H1 (cell line): Measurements from ENCODE around the gene BRAT1. TPM values are rescaled to one million over a fixed set of nuclear protein-coding genes. Genes with fewer than 3 reads are reported as not detected.

Source experiments
- CTCF ChIA-PET: fragments of 300-600 bp; sonication (Branson Sonifier 250); formaldehyde crosslinking; loops from one replicate; lab custom pipeline; 2021; ENCODE audit not compliant: partially characterized antibody; lab: Charles Lee
- POLR2A ChIA-PET: fragments of 300-600 bp; sonication (Branson Sonifier 250); formaldehyde crosslinking; loops from one replicate; lab custom pipeline; 2021; ENCODE audit warnings: inconsistent platforms; ENCODE audit not compliant: partially characterized antibody; lab: Charles Lee
- DNase-seq, 2 experiments: peaks; one replicate each; pipeline versions ENCODE4 v3.0.0 to v3.0.0-alpha.2; 2010 to 2022; ENCODE audit warnings: low spot score in 2 of 2, low read depth in 1 of 2, mixed read lengths in 1 of 2
- FAIRE-seq: peaks from 2 replicates; lab custom pipeline; 2011; peaks lifted over from hg19 to GRCh38; lab: Jason Lieb, UNC
- H2AFZ ChIP-seq: 2 replicates; pipeline ENCODE4 v1.8.1; 2012; ENCODE audit warnings: low read length, inconsistent platforms
- H2AK5ac ChIP-seq: 2 replicates; pipeline ENCODE4 v1.6.1; 2013; ENCODE audit warnings: low read depth, low read length
- H2BK120ac ChIP-seq: replicated peaks from 2 replicates; pipeline ENCODE3; 2013; ENCODE audit warnings: low read depth, low read length, inconsistent platforms
- H2BK12ac ChIP-seq: 2 replicates; pipeline ENCODE4 v1.6.1; 2013; ENCODE audit warnings: low read depth, low read length
- H2BK15ac ChIP-seq: 2 replicates; pipeline ENCODE4 v1.6.1; 2013; ENCODE audit warnings: low read length
- H2BK20ac ChIP-seq: 2 replicates; pipeline ENCODE4 v1.6.1; 2013; ENCODE audit warnings: low read length
- H2BK5ac ChIP-seq: 2 replicates; pipeline ENCODE4 v1.6.1; 2013; ENCODE audit warnings: low read depth, low read length
- H3K14ac ChIP-seq: 2 replicates; pipeline ENCODE4 v1.6.1; 2013; ENCODE audit warnings: inconsistent platforms; ENCODE audit not compliant: insufficient read length
- H3K18ac ChIP-seq: 2 replicates; pipeline ENCODE4 v1.6.1; 2013; ENCODE audit warnings: low read length; ENCODE audit errors: extremely low read depth
- H3K23ac ChIP-seq: 2 replicates; pipeline ENCODE4 v1.6.1; 2013; ENCODE audit warnings: inconsistent platforms; ENCODE audit not compliant: insufficient read length
- H3K23me2 ChIP-seq: 2 replicates; pipeline ENCODE4 v1.6.1; 2013; ENCODE audit warnings: low read depth, low read length
- H3K27ac ChIP-seq: 2 replicates; pipeline ENCODE4 v1.6.1; 2011; ENCODE audit warnings: low read depth, low read length, inconsistent platforms
- H3K27me3 ChIP-seq, 4 experiments: replicated peaks in 1 of 4; 1 replicate in 1 of 4; 2 replicates in 3 of 4; pipeline versions ENCODE4 v1.6.1 to v1.8.1; 2011 to 2013; ENCODE audit warnings: low read length in 3 of 4, mild to moderate bottlenecking in 3 of 4, inconsistent platforms in 2 of 4, mixed read lengths in 2 of 4, moderate library complexity in 1 of 4; ENCODE audit not compliant: control insufficient read depth in 3 of 4, insufficient read depth in 3 of 4; ENCODE audit errors: extremely low read depth in 1 of 4
- H3K36me3 ChIP-seq, 4 experiments: 2 replicates each; pipeline versions ENCODE4 v1.6.1 to v1.8.1; 2011 to 2013; ENCODE audit warnings: mild to moderate bottlenecking in 4 of 4, low read length in 3 of 4, moderate library complexity in 2 of 4, control low read depth in 1 of 4, inconsistent platforms in 1 of 4; ENCODE audit not compliant: insufficient read depth in 4 of 4, control insufficient read depth in 2 of 4
- H3K4ac ChIP-seq: replicated peaks from 2 replicates; pipeline ENCODE3; 2013; ENCODE audit warnings: low read length, low read depth, mixed read lengths, inconsistent platforms; ENCODE audit not compliant: insufficient read length
- H3K4me1 ChIP-seq, 4 experiments: replicated peaks in 1 of 4; 1 replicate in 1 of 4; 2 replicates in 3 of 4; pipeline versions ENCODE4 v1.6.1 to v1.8.1; 2011 to 2013; ENCODE audit warnings: low read length in 3 of 4, inconsistent platforms in 2 of 4, mixed read lengths in 1 of 4; ENCODE audit not compliant: insufficient read depth in 4 of 4, control insufficient read depth in 3 of 4
- H3K4me2 ChIP-seq, 2 experiments: 2 replicates each; pipeline versions ENCODE4 v1.6.1 to v1.8.1; 2011 to 2013; ENCODE audit warnings: low read depth in 2 of 2, low read length in 2 of 2, control low read depth in 1 of 2, inconsistent platforms in 1 of 2, mild to moderate bottlenecking in 1 of 2; ENCODE audit not compliant: insufficient read depth in 1 of 2
- H3K4me3 ChIP-seq, 4 experiments: fragments of 200-600, 300-600 bp in 1 of 4; sonication (generic), shearing (Covaris generic), sonication (Bioruptor Twin) in 1 of 4; 2 replicates each; pipeline versions ENCODE4 v1.5.1 to v1.8.1; 2011 to 2016; ENCODE audit warnings: low read length in 4 of 4, low read depth in 3 of 4, control low read depth in 2 of 4, inconsistent platforms in 2 of 4, mild to moderate bottlenecking in 2 of 4, mixed read lengths in 1 of 4, moderate library complexity in 1 of 4; ENCODE audit not compliant: insufficient read depth in 2 of 4; ENCODE audit errors: extremely low read depth in 1 of 4
- H3K56ac ChIP-seq: replicated peaks from 2 replicates; pipeline ENCODE3; 2013; ENCODE audit warnings: low read depth, mild to moderate bottlenecking, mixed read lengths, low read length, inconsistent platforms; ENCODE audit not compliant: insufficient read length
- H3K79me1 ChIP-seq: 2 replicates; pipeline ENCODE4 v1.6.1; 2013; ENCODE audit warnings: low read depth, low read length, control low read depth
- H3K79me2 ChIP-seq, 2 experiments: 2 replicates each; pipeline versions ENCODE4 v1.6.1 to v1.8.1; 2012 to 2013; ENCODE audit warnings: low read length in 2 of 2, mild to moderate bottlenecking in 2 of 2, inconsistent platforms in 1 of 2; ENCODE audit not compliant: insufficient read depth in 2 of 2, control insufficient read depth in 1 of 2
- H3K9ac ChIP-seq, 4 experiments: replicated peaks in 1 of 4; 1 replicate in 1 of 4; 2 replicates in 3 of 4; pipeline versions ENCODE4 v1.6.1 to v1.8.1; 2011 to 2013; ENCODE audit warnings: low read depth in 3 of 4, low read length in 3 of 4, control low read depth in 2 of 4, mild to moderate bottlenecking in 2 of 4, moderate library complexity in 2 of 4, inconsistent platforms in 1 of 4; ENCODE audit errors: extremely low read depth in 1 of 4
- H3K9me3 ChIP-seq, 2 experiments: 2 replicates each; pipeline versions ENCODE4 v1.6.1 to v1.8.1; 2012 to 2013; ENCODE audit warnings: mild to moderate bottlenecking in 2 of 2, moderate library complexity in 2 of 2, control low read depth in 1 of 2, inconsistent platforms in 1 of 2, low read depth in 1 of 2, low read length in 1 of 2, mixed read lengths in 1 of 2; ENCODE audit not compliant: insufficient read depth in 2 of 2
- H4K20me1 ChIP-seq, 2 experiments: replicated peaks in 1 of 2; 2 replicates each; pipeline versions ENCODE3 to v1.8.1; 2011 to 2013; ENCODE audit warnings: inconsistent platforms in 2 of 2, low read length in 2 of 2, mild to moderate bottlenecking in 1 of 2; ENCODE audit not compliant: insufficient read depth in 2 of 2, control insufficient read depth in 1 of 2
- H4K5ac ChIP-seq: 2 replicates; pipeline ENCODE4 v1.6.1; 2013; ENCODE audit warnings: low read length, low read depth, mixed read lengths, inconsistent platforms; ENCODE audit not compliant: insufficient read length
- H4K8ac ChIP-seq: 2 replicates; pipeline ENCODE4 v1.8.0; 2013; ENCODE audit warnings: mild to moderate bottlenecking, moderate library complexity, low read length, inconsistent platforms; ENCODE audit not compliant: insufficient read depth; ENCODE audit errors: extremely low read depth
- H4K91ac ChIP-seq: replicated peaks from 2 replicates; pipeline ENCODE3; 2013; ENCODE audit warnings: low read length, mixed read lengths, inconsistent platforms; ENCODE audit not compliant: insufficient read length
- CHD2 ChIP-seq: IDR thresholded peaks from 2 replicates; pipeline ENCODE4 v1.6.1; 2012; ENCODE audit warnings: low read length, improper control_type of control experiment
- CTCF ChIP-seq, 3 experiments: IDR thresholded peaks; 1 replicate in 2 of 3; 2 replicates in 1 of 3; pipeline versions ENCODE4 v1.5.1 to v1.6.1; 2011; ENCODE audit warnings: low read length in 3 of 3, mild to moderate bottlenecking in 3 of 3, inconsistent platforms in 2 of 3, low read depth in 1 of 3, moderate library complexity in 1 of 3; ENCODE audit not compliant: insufficient read depth in 1 of 3; ENCODE audit errors: control extremely low read depth in 1 of 3
- JUND ChIP-seq: IDR thresholded peaks from 2 replicates; pipeline ENCODE4 v1.6.1; 2011; ENCODE audit warnings: mild to moderate bottlenecking, improper control_type of control experiment, low read length
- RFX5 ChIP-seq: IDR thresholded peaks from 2 replicates; pipeline ENCODE4 v1.6.1; 2011; ENCODE audit warnings: low read depth, low read length, improper control_type of control experiment, borderline replicate concordance
- YY1 ChIP-seq: IDR thresholded peaks from 2 replicates; pipeline ENCODE4 v1.6.1; 2011; ENCODE audit warnings: low read depth, mild to moderate bottlenecking, low read length
- WGBS, 2 experiments: shearing (Covaris generic) in 1 of 2; methylation state at CpG; one replicate each; pipeline versions ENCODE4 v1.1.6 to v1.1.7; 2013 to 2015; ENCODE audit warnings: low lambda C conversion rate in 2 of 2, mixed read lengths in 2 of 2, inconsistent platforms in 1 of 2, low coverage in 1 of 2, missing lambda C conversion rate in 1 of 2; ENCODE audit not compliant: insufficient replicate concordance in 2 of 2, insufficient coverage in 1 of 2, insufficient read length in 1 of 2; ENCODE audit errors: extremely low coverage in 1 of 2, missing lambda C conversion rate in 1 of 2; 5-methylcytosine and 5-hydroxymethylcytosine counted together
- polyA plus RNA-seq, 7 experiments: library from polyadenylated mRNA; depleted of rRNA in 3 of 7; stranded (reverse) in 5 of 7; unstranded in 2 of 7; fragments of >200 nt in 5 of 7; fragments of 200-250 nt in 2 of 7; gene quantifications; 1 replicate in 5 of 7; 2 replicates in 1 of 7; 4 replicates in 1 of 7; pipeline versions ENCODE4 v1.2.1 to v1.2.3, GENCODE V29; 2011 to 2013; ENCODE audit warnings: missing spikeins in 2 of 7, mixed read lengths in 2 of 7
- total RNA-seq: library from RNA; stranded (reverse); fragmentation: NEBNext Ultra II Directional; extraction: Animal tissue kit (Norgen Biotek cat#: 25700); gene quantifications from 2 replicates; pipeline ENCODE4 v1.2.1, GENCODE V29; 2021
- TF ChIP-seq, protein P1 (sequence below): IDR thresholded peaks from 2 replicates; pipeline ENCODE4 v1.6.1; 2012; ENCODE audit warnings: low read length, inconsistent platforms
- TF ChIP-seq, protein P2 (sequence below): IDR thresholded peaks from 2 replicates; pipeline ENCODE4 v1.6.1; 2011; ENCODE audit warnings: low read depth, mild to moderate bottlenecking, low read length; ENCODE audit not compliant: insufficient read depth
- TF ChIP-seq, protein P3 (sequence below): IDR thresholded peaks from 2 replicates; pipeline ENCODE4 v1.6.1; 2012; ENCODE audit warnings: inconsistent platforms

Gene BRAT1
- total and polyA plus RNA-seq, 2 of the 8 experiments (the other 6 are each of a cell fraction or from before 2014, with no cell fraction given), result 36.8 to 42.3 TPM

GRCh38 chr7:2553108-2553507, 2.2 kb downstream of the BRAT1 start:
- no peak overlapping the region for H3K18ac ChIP-seq
- CTCF ChIA-PET, result no interaction called here
- no peak overlapping the region for H3K14ac ChIP-seq
- H4K20me1 ChIP-seq, result peaks cover 4 to 12% of the 10 kb centered on the region in 2 experiments
- FAIRE-seq (no peak), DNase-seq (no peak)
- H2BK12ac ChIP-seq, result no peak overlapping the region
- H3K23me2 ChIP-seq, result peaks cover 5% of the 10 kb centered on the region; the same call in 1 of the 2 replicates
- no peak overlapping the region for H3K4me3 ChIP-seq
- H3K36me3 ChIP-seq, result peaks cover 0 to 7% (median under 1%) of the 10 kb centered on the region in 4 experiments; a peak in 6 of 8 replicates
- H3K4ac ChIP-seq, result no peak overlapping the region
- H2BK15ac ChIP-seq, result no peak overlapping the region
- no peaks in the 10 kb centered on the region for H3K79me1 ChIP-seq
- no peak overlapping the region for H3K9ac ChIP-seq
- H3K9me3 ChIP-seq, result no peaks in the 10 kb centered on the region
- no peak overlapping the region for H3K27ac ChIP-seq
- 97% methylated on average over 10 of the region's 10 CpGs; no CpG with 5 or more reads in 1 of the 2 experiments for WGBS, 2 experiments
- H3K4me1 ChIP-seq, result peaks cover 4 to 11% (median 6%) of the 10 kb centered on the region in 4 experiments
- H3K56ac ChIP-seq, result no peak overlapping the region
- POLR2A ChIA-PET, result interaction anchor here (1.1 to 2.0 kb wide), 2 partner anchors 26 to 128 kb away, joined by 3 to 8 read pairs; no protein-coding TSS in a partner anchor
- H4K91ac ChIP-seq, result no peak overlapping the region
- no peak overlapping the region for H2AK5ac ChIP-seq
- no peak overlapping the region for H2BK5ac ChIP-seq
- no peak overlapping the region for H2BK20ac ChIP-seq
- H2AFZ ChIP-seq, result no peak overlapping the region
- no peaks in the 10 kb centered on the region for H3K27me3 ChIP-seq
- H3K23ac ChIP-seq, result no peak overlapping the region
- H3K79me2 ChIP-seq, result peaks cover 0 to 21% of the 10 kb centered on the region in 2 experiments; a peak in 1 of 4 replicates
- H4K5ac ChIP-seq, result no peak overlapping the region
- no peak overlapping the region for H3K4me2 ChIP-seq
- no peak overlapping the region for H4K8ac ChIP-seq
- H2BK120ac ChIP-seq, result no peak overlapping the region
- no peak for TF ChIP-seq JUND
- TF ChIP-seq CTCF (IDR thresholded peaks at IDR 0.05; ENCODE audit: control extremely low read depth in 1 of 3, insufficient read depth in 1 of 3, low read depth in 1 of 3, low read length in 3 of 3), result no peak
- TF ChIP-seq, protein P1, sequence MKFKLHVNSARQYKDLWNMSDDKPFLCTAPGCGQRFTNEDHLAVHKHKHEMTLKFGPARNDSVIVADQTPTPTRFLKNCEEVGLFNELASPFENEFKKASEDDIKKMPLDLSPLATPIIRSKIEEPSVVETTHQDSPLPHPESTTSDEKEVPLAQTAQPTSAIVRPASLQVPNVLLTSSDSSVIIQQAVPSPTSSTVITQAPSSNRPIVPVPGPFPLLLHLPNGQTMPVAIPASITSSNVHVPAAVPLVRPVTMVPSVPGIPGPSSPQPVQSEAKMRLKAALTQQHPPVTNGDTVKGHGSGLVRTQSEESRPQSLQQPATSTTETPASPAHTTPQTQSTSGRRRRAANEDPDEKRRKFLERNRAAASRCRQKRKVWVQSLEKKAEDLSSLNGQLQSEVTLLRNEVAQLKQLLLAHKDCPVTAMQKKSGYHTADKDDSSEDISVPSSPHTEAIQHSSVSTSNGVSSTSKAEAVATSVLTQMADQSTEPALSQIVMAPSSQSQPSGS, result no peak
- no peak for TF ChIP-seq CHD2
- TF ChIP-seq RFX5, result no peak
- TF ChIP-seq, protein P2, sequence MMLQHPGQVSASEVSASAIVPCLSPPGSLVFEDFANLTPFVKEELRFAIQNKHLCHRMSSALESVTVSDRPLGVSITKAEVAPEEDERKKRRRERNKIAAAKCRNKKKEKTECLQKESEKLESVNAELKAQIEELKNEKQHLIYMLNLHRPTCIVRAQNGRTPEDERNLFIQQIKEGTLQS, result no peak
- TF ChIP-seq, protein P3, sequence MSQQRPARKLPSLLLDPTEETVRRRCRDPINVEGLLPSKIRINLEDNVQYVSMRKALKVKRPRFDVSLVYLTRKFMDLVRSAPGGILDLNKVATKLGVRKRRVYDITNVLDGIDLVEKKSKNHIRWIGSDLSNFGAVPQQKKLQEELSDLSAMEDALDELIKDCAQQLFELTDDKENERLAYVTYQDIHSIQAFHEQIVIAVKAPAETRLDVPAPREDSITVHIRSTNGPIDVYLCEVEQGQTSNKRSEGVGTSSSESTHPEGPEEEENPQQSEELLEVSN, result no peak
- no peak for TF ChIP-seq YY1
